ENCODE data around the gene IKZF3.
"Not testable (repeated sequence)": the region's sequence is repeated elsewhere in the genome, so short reads cannot be mapped to it uniquely, and the experiment has no call there.

The IKZF3 gene

DNA sequence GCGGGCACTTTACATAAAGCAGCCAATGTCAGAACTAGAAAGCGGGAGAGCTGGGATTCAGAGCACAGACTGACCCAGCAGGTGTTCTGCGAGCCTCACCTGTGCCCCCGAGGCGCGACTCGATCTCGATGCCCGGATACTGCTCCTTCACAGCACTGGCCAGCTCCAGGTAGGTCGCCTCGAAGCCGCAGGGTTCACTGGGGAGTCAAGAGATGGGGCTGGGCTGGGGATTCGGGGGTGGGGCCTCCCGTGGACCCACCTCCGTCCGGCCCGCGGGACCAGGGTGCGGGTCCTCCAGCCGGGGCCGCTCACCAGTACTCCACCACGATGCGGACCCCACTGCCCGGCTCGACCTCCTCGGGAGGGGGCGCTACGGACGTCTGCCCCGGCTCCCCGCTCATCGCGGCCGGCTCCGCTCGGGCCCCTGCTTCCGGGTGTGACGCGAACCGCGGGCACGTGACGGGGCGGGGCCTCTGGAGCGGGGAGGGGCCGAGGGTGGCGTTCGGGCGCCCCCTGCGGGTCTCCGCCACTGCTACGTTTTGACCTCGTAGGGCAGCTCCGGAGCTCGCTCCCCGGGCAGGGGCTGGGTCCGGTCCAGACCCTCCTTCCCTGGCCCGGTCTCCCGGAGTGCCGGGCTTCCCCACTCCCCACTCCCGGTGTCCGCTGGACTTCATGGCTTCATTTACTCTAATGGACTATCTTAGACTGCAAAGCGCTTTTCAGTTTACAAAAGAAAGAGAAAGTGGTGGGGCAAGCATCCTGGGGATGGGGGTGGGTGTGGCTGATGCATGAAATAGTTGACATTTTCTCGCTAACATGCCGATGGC lies 133.8 kb downstream of the IKZF3 start, which contains the start of gene MIEN1:
Gene MIEN1 (minus strand): TSS at position 438 of the 827 bp plus-strand sequence. CDS start 37 bp downstream, at position 401.
- H3K27me3 Mint-ChIP-seq, result no peaks in the 10 kb centered on the region
- H3K36me3 Mint-ChIP-seq (ENCODE audit: low read depth), result peaks cover 39% of the 10 kb centered on the region
- H3K9me3 Mint-ChIP-seq, result no peaks in the 10 kb centered on the region
- peak within 1 kb of the TSS; percentile 91 for H3K4me3 Mint-ChIP-seq
- peak within 1 kb of the TSS; percentile 94 for H3K27ac Mint-ChIP-seq
- H3K4me1 Mint-ChIP-seq (ENCODE audit: low read depth), result peaks cover 23% of the 10 kb centered on the region
- peak; percentile 99 for DNase-seq

DNA sequence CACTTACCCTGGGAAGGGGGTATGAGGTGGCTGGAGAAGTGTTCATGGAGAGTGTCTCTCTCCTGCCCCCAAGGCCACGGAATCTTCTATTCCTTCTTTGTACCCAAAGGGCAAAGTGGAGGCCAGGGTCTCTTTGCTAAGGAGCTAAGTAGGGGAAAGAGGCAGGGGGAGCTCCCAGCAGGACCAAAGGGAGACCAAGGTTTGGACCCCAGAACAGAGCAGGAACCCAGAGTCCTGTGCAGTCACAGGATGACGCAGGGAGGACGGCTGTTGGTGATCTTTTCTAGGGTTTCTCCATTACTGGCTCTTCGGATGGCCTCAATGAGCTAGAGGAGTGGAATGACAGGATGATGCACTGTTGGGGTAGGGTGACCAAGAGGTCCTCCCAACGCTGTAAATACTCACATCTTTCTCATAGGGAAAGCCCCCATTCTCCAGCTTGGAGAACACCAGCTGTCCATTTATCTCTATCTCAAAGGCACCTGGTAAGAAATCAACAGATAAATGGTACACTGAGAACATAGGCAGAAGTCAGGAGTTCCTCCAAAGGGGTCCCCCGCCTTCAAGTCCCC lies 134.7 kb downstream of the IKZF3 start:
- Mint-ChIP-seq H3K27me3 (no peaks in the 10 kb centered on the region), H3K9me3 (no peaks in the 10 kb centered on the region), H3K36me3 (ENCODE audit: low read depth) (peaks cover 41% of the 10 kb centered on the region), H3K27ac (peak overlapping the region; percentile 94), H3K4me1 (ENCODE audit: low read depth) (peaks cover 23% of the 10 kb centered on the region), H3K4me3 (peak overlapping the region; percentile 91)
- no peak for DNase-seq

DNA sequence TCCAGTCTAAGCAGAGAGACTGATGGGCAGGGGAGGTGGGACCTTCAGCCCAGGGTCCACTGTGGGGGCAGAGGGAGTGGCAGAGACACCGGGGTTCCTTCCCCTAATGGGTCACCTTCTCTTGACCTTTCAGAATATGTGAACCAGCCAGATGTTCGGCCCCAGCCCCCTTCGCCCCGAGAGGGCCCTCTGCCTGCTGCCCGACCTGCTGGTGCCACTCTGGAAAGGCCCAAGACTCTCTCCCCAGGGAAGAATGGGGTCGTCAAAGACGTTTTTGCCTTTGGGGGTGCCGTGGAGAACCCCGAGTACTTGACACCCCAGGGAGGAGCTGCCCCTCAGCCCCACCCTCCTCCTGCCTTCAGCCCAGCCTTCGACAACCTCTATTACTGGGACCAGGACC lies 136.6 kb downstream of the IKZF3 start:
- DNase-seq, result no peak
- H3K4me1 Mint-ChIP-seq (ENCODE audit: low read depth), result peaks cover 22% of the 10 kb centered on the region
- peaks cover 41% of the 10 kb centered on the region for H3K36me3 Mint-ChIP-seq (ENCODE audit: low read depth)
- H3K9me3 Mint-ChIP-seq, result no peaks in the 10 kb centered on the region
- H3K4me3 Mint-ChIP-seq, result no peak overlapping the region
- H3K27ac Mint-ChIP-seq, result no peak overlapping the region
- H3K27me3 Mint-ChIP-seq, result no peaks in the 10 kb centered on the region

DNA sequence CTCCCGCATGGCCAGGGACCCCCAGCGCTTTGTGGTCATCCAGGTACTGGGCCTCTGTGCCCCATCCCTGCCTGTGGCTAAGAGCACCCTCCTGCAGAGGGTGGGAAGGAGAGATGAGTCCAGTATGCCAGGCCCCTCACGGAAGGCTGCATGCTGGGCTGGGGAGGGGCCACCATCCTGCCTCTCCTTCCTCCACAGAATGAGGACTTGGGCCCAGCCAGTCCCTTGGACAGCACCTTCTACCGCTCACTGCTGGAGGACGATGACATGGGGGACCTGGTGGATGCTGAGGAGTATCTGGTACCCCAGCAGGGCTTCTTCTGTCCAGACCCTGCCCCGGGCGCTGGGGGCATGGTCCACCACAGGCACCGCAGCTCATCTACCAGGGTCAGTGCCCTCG lies 137.5 kb downstream of the IKZF3 start:
- Mint-ChIP-seq H3K4me3 (no peak overlapping the region), H3K27ac (no peak overlapping the region), H3K9me3 (no peaks in the 10 kb centered on the region), H3K4me1 (ENCODE audit: low read depth) (peaks cover 20% of the 10 kb centered on the region), H3K27me3 (no peaks in the 10 kb centered on the region), H3K36me3 (ENCODE audit: low read depth) (peaks cover 41% of the 10 kb centered on the region)
- no peak for DNase-seq

DNA sequence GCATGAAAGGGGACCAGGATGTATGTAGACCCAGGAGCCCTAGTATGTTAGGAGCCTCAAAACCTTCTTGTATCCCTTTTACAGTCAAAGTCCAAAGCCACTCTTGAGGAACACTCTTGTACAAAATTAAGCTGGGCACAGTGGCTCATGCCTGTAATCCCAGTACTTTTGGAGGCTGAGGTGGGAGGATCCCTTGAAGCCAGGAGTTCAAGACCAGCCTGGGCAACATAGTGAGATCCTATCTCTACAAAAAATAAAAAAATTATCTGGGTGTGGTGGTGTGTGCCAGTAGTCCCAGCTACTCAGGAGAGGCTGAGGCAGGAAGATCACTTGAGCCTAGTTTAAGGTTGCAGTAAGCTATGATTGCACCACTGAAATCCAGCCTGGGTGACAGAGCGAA lies 138.2 kb downstream of the IKZF3 start:
- peaks cover 41% of the 10 kb centered on the region for H3K36me3 Mint-ChIP-seq (ENCODE audit: low read depth)
- peaks cover 17% of the 10 kb centered on the region for H3K4me1 Mint-ChIP-seq (ENCODE audit: low read depth)
- not testable (repeated sequence) for H3K4me3 Mint-ChIP-seq, DNase-seq, H3K9me3 Mint-ChIP-seq, H3K27me3 Mint-ChIP-seq, H3K27ac Mint-ChIP-seq

DNA sequence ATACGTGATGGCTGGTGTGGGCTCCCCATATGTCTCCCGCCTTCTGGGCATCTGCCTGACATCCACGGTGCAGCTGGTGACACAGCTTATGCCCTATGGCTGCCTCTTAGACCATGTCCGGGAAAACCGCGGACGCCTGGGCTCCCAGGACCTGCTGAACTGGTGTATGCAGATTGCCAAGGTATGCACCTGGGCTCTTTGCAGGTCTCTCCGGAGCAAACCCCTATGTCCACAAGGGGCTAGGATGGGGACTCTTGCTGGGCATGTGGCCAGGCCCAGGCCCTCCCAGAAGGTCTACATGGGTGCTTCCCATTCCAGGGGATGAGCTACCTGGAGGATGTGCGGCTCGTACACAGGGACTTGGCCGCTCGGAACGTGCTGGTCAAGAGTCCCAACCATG lies 139.4 kb downstream of the IKZF3 start:
- no peaks in the 10 kb centered on the region for H3K9me3 Mint-ChIP-seq
- H3K4me1 Mint-ChIP-seq (ENCODE audit: low read depth), result peaks cover 13% of the 10 kb centered on the region
- peaks cover 38% of the 10 kb centered on the region for H3K36me3 Mint-ChIP-seq (ENCODE audit: low read depth)
- no peak overlapping the region for H3K27ac Mint-ChIP-seq
- DNase-seq, result no peak
- H3K27me3 Mint-ChIP-seq, result no peaks in the 10 kb centered on the region
- no peak overlapping the region for H3K4me3 Mint-ChIP-seq

DNA sequence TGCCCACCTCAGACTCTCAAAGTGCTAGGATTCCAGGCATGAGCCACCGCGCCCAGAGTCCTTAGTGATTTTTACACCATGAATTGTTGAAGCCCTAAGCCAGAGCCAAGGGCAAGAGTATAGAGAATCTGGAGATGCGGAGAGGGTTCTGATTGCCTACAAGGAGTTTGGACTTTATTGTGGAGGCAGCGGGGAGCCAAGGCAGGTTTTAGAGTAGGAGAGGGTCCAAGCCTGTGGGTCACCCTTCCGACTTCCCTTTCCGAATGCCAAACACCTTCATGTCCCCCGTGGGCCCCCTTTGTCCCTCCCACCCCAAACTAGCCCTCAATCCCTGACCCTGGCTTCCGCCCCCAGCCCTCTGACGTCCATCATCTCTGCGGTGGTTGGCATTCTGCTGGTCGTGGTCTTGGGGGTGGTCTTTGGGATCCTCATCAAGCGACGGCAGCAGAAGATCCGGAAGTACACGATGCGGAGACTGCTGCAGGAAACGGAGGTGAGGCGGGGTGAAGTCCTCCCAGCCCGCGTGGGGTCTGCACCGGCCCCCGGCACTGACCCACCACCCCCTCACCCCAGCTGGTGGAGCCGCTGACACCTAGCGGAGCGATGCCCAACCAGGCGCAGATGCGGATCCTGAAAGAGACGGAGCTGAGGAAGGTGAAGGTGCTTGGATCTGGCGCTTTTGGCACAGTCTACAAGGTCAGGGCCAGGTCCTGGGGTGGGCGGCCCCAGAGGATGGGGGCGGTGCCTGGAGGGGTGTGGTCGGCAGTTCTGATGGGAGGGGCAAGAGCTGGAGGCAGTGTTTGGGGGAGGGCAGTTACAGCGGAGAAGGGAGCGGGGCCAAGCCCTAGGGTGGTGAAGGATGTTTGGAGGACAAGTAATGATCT lies 140.9 kb downstream of the IKZF3 start:
- H3K4me3 Mint-ChIP-seq, result no peak overlapping the region
- no peaks in the 10 kb centered on the region for H3K4me1 Mint-ChIP-seq (ENCODE audit: low read depth)
- H3K36me3 Mint-ChIP-seq (ENCODE audit: low read depth), result peaks cover 24% of the 10 kb centered on the region
- no peaks in the 10 kb centered on the region for H3K27me3 Mint-ChIP-seq
- H3K9me3 Mint-ChIP-seq, result no peaks in the 10 kb centered on the region
- DNase-seq, result no peak
- no peak overlapping the region for H3K27ac Mint-ChIP-seq

DNA sequence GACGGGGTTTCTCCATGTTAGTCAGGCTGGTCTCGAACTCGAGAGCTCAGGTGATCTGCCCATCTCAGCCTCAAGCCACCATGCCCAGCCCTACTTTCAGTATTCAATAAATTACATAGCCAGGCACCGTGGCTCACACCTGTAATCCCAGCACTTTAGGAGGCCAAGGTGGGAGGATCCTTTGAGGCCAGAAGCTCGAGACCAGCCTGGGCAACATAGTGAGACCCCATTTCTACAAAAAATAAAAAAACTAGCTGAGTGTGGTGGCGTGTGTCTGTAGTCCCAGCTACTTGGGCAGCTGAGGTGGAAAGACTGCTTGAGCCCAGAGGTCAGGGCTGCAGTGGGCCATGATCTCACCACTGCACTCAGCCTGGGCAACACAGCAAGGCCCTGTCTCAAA lies 142.0 kb downstream of the IKZF3 start:
- H3K27ac Mint-ChIP-seq, result no peak overlapping the region

DNA sequence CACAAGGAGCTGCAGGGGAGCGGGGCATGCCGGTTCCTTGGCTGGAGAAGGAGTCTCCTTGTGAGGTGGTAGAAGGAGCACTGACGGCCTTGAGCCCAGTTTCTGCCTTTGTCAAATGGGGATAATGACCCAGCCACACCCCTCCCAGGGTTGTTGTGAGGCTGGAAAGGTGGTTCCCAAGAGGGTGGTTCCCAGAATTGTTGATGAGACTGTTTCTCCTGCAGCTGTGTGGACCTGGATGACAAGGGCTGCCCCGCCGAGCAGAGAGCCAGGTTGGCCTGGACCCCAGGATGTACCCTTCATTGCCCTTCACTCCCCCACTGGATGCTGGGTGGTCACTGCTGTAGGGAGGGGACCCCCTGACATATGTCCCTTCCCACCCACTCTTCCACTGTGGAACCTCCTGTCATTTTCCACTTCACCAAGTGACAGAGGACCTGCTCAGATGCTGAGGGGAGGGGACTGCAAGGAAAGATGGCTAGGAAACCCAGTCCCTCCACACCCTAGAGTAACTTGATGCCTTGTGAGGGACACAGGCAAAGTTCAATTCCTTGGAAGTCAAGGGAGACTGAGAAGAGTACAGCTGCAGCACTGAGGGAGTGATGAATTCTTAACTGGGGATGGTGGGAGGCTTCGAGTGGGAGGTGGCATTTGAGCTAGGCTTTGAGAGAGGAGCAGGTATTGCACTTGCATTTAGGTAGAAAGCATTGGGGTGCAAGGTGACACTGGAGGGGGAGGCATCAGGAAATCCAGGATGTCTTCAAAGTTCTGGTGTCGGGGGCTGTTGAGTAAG lies 144.4 kb downstream of the IKZF3 start:
- Mint-ChIP-seq H3K9me3 (no peaks in the 10 kb centered on the region), H3K36me3 (ENCODE audit: low read depth) (peaks cover under 1% of the 10 kb centered on the region), H3K27me3 (no peaks in the 10 kb centered on the region), H3K4me3 (no peak overlapping the region), H3K4me1 (ENCODE audit: low read depth) (no peaks in the 10 kb centered on the region), H3K27ac (peak overlapping the region; percentile 0)
- DNase-seq, result no peak

More for the DNA sequence above, 142.0 kb downstream of the IKZF3 start:
- H3K27me3 Mint-ChIP-seq, result no peaks in the 10 kb centered on the region
- H3K4me1 Mint-ChIP-seq (ENCODE audit: low read depth), result no peaks in the 10 kb centered on the region
- DNase-seq, result no peak
- H3K36me3 Mint-ChIP-seq (ENCODE audit: low read depth), result peaks cover 13% of the 10 kb centered on the region
- no peak overlapping the region for H3K4me3 Mint-ChIP-seq
- no peaks in the 10 kb centered on the region for H3K9me3 Mint-ChIP-seq

DNA sequence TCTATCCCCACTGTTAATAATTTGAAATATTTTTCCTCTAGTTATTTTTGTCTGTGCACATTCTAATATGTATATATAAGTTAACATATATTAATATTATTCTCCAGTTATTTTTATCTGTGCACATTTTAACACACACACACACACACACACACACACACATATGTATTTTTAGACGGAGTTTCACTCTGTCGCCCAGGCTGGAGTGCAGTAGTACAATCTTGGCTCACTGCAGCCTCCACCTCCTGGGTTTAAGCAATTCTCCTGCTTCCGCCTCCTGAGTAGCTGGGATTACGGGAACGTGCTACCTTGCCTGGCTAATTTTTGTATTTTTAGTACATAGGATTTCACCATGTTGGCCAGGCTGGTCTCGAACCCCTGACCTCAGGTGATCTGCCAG lies 146.5 kb downstream of the IKZF3 start:
- no peaks in the 10 kb centered on the region for H3K36me3 Mint-ChIP-seq (ENCODE audit: low read depth)
- H3K27ac Mint-ChIP-seq, result no peak overlapping the region
- H3K27me3 Mint-ChIP-seq, result no peaks in the 10 kb centered on the region
- H3K4me1 Mint-ChIP-seq (ENCODE audit: low read depth), result no peaks in the 10 kb centered on the region
- no peak overlapping the region for H3K4me3 Mint-ChIP-seq
- H3K9me3 Mint-ChIP-seq, result no peaks in the 10 kb centered on the region
- no peak for DNase-seq

DNA sequence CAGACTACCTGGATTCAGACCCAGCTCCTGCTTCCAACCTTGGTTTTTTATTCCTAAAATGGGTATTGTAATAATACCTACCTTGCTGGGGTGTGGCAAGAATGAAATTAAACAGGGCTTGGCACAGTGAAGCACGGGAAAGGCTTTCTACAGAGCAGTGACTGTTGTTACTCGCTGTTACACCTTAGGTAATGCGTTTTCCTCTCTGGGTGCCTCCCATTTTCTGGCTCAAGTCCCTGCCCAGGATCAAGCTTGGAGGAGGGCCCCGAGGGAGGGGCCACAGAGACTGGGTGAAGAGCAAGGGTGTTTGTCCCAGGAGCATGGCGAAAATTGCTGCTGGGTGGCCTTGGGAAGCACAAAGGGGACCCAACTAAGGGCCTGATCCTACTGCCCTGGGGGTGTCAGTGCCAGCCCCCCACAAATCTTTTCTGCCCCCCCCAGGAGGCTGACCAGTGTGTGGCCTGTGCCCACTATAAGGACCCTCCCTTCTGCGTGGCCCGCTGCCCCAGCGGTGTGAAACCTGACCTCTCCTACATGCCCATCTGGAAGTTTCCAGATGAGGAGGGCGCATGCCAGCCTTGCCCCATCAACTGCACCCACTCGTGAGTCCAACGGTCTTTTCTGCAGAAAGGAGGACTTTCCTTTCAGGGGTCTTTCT lies 147.1 kb downstream of the IKZF3 start:
- Mint-ChIP-seq H3K9me3 (no peaks in the 10 kb centered on the region), H3K4me1 (ENCODE audit: low read depth) (no peaks in the 10 kb centered on the region), H3K27ac (no peak overlapping the region), H3K4me3 (no peak overlapping the region), H3K36me3 (ENCODE audit: low read depth) (no peaks in the 10 kb centered on the region), H3K27me3 (no peaks in the 10 kb centered on the region)
- no peak for DNase-seq

DNA sequence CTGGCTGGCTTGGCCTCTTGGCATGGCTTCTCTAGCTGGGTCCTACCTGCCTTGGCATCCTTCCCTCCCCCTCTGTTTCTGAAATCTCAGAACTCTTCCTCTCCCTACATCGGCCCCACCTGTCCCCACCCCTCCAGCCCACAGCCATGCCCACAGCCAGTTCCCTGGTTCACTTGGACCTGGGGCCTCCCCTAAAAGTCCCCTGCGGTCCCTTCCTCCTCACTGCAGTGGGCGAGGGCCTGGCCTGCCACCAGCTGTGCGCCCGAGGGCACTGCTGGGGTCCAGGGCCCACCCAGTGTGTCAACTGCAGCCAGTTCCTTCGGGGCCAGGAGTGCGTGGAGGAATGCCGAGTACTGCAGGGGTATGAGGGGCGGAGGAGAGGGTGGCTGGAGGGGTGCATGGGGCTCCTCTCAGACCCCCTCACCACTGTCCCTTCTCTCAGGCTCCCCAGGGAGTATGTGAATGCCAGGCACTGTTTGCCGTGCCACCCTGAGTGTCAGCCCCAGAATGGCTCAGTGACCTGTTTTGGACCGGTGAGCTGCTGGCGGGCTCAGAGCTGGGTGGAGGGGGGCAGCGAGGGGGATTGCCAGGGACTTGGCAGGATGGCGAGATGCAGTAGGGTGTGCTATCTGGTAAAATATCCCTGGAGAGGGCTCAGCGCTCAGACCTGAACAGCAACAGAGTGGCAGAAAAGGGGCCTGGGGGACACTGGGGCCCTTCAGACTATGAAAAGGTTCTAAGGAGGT lies 147.9 kb downstream of the IKZF3 start:
- Mint-ChIP-seq H3K4me1 (ENCODE audit: low read depth) (no peaks in the 10 kb centered on the region), H3K4me3 (no peak overlapping the region), H3K27me3 (no peaks in the 10 kb centered on the region), H3K36me3 (ENCODE audit: low read depth) (no peaks in the 10 kb centered on the region), H3K27ac (no peak overlapping the region), H3K9me3 (no peaks in the 10 kb centered on the region)
- no peak for DNase-seq

DNA sequence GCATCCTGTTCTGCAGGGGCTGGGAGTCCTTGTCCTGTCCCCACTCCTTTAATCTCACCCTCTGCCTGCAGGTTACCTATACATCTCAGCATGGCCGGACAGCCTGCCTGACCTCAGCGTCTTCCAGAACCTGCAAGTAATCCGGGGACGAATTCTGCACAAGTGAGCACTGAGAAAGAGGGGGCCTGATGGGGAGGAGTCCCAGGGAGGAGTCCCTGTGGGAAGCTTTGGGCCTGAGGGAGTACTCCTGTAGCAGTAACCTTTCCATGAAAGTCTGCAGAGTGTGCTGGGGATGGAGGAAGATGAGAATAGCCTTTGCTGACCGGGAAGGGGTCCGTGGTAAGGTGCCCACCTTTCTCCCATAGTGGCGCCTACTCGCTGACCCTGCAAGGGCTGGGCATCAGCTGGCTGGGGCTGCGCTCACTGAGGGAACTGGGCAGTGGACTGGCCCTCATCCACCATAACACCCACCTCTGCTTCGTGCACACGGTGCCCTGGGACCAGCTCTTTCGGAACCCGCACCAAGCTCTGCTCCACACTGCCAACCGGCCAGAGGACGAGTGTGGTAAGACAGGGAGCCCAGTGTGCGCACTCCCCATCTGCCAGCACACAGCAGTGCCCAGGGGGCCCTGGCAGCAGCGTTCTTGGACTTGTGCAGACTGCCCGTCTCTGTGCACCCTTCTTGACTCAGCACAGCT lies 148.6 kb downstream of the IKZF3 start:
- Mint-ChIP-seq H3K9me3 (no peaks in the 10 kb centered on the region), H3K27me3 (no peaks in the 10 kb centered on the region), H3K4me1 (ENCODE audit: low read depth) (no peaks in the 10 kb centered on the region), H3K36me3 (ENCODE audit: low read depth) (no peaks in the 10 kb centered on the region), H3K27ac (no peak overlapping the region), H3K4me3 (no peak overlapping the region)
- no peak for DNase-seq
